Measurements from ENCODE around the gene NUDT1.

Gene NUDT1

DNA sequence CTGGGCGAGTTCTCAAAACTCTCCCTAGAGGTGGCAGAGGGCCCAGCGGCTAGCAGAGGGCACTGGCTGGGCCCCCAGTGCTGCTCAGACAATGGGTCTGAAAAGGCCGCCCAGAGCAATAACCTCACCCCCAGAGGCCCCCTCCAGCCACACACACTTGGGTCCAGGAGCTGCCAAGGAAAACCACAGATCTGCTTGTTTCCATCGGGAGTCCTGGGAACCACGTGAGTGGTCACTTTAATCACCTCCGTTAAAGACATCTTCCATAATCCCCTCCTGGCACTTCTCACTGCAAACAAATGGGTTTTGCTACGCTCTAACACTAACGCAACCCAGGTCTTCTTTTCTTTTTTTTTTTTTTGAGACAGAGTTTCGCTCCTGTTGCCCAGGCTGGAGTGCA is 30.0 kb downstream of the NUDT1 start:
- H3K27ac Mint-ChIP-seq (ENCODE audit: low read depth): no peak overlapping the region
- DNase-seq (ENCODE audit: low spot score in 2 of 2): no peak
- no peaks in the 10 kb centered on the region for H3K4me1 Mint-ChIP-seq
- H3K9me3 Mint-ChIP-seq: no peaks in the 10 kb centered on the region
- no peak for ATAC-seq (replicated peaks; ENCODE audit: extremely low read depth, poor library complexity, severe bottlenecking)
- H3K36me3 Mint-ChIP-seq (ENCODE audit: insufficient read depth): peaks cover 7% of the 10 kb centered on the region
- no peaks in the 10 kb centered on the region for H3K27me3 Mint-ChIP-seq
- no peak overlapping the region for H3K4me3 Mint-ChIP-seq

DNA sequence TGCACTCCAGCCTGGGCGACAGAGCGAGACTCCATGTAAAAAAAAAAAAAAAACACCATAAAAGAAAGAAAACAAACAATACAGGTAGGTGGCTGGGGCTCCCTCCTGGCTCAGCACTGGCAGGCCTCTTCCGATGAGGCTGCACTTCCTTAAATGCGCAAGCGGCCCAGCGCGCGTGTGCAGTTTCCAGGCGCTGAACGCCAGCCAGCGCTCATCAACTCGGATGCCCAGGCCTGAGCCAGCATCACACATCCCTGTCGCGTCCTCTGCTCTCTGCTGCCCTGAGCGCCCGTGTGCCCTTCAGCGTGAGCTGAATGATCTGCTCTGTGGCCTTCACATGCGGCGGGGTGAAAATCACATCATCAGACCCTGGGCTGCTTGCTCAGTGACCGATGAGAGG is 31.8 kb downstream of the NUDT1 start:
- Mint-ChIP-seq H3K27ac (ENCODE audit: low read depth) (no peak overlapping the region), H3K4me1 (no peaks in the 10 kb centered on the region), H3K4me3 (no peak overlapping the region), H3K9me3 (no peaks in the 10 kb centered on the region), H3K27me3 (no peaks in the 10 kb centered on the region), H3K36me3 (ENCODE audit: insufficient read depth) (peaks cover 7% of the 10 kb centered on the region)
- DNase-seq (ENCODE audit: low spot score in 2 of 2) (no peak), ATAC-seq (replicated peaks; ENCODE audit: extremely low read depth, poor library complexity, severe bottlenecking) (no peak)

DNA sequence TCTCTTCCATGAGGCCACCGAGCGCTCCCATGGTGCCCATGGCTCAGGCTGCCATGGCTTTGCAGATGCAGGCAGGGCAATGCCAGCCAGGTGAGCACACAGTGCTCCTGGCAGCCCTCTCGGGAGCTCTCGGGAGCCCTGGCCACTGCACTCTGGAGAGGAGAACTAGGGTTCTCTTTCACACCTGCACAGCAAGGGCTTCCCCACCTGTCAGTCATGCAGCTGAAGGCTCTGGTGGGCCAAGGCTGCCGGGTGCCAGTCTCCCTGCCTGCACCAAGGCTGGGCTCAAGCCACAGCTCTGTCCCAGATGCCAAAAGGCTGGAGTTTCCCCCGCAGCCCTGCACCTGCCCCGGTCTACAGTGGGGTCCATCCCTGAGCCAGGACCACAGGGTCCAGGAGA is 32.6 kb downstream of the NUDT1 start:
- Mint-ChIP-seq H3K4me1 (no peaks in the 10 kb centered on the region), H3K27ac (ENCODE audit: low read depth) (no peak overlapping the region), H3K36me3 (ENCODE audit: insufficient read depth) (peaks cover 3% of the 10 kb centered on the region), H3K9me3 (no peaks in the 10 kb centered on the region), H3K27me3 (no peaks in the 10 kb centered on the region), H3K4me3 (no peak overlapping the region)
- DNase-seq (ENCODE audit: low spot score in 2 of 2) (no peak), ATAC-seq (replicated peaks; ENCODE audit: extremely low read depth, poor library complexity, severe bottlenecking) (no peak)

DNA sequence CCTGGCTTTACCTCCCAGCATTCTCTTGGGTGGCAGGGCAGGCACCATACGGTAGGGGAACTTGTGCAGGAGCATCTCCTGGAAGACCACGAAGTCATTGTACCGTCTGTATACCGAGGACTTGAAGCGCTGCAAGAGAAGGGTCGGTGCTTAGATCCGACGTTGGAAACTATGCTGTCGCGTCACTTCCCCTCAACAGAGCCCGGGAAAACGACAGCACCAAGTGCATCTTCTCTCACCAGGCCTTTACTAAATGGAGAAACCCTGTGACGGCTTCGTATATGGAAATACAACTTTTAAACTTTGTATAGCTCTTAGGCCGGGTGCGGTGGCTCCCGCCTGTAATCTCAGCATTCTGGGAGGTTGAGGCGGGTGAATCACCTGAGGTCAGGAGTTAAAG is 33.1 kb downstream of the NUDT1 start:
- H3K27ac Mint-ChIP-seq (ENCODE audit: low read depth): no peak overlapping the region
- H3K27me3 Mint-ChIP-seq: no peaks in the 10 kb centered on the region
- H3K4me1 Mint-ChIP-seq: no peaks in the 10 kb centered on the region
- no peak overlapping the region for H3K4me3 Mint-ChIP-seq
- H3K9me3 Mint-ChIP-seq: no peaks in the 10 kb centered on the region
- H3K36me3 Mint-ChIP-seq (ENCODE audit: insufficient read depth): peaks cover 3% of the 10 kb centered on the region
- ATAC-seq (replicated peaks; ENCODE audit: extremely low read depth, poor library complexity, severe bottlenecking) (no peak), DNase-seq (ENCODE audit: low spot score in 2 of 2) (no peak)

DNA sequence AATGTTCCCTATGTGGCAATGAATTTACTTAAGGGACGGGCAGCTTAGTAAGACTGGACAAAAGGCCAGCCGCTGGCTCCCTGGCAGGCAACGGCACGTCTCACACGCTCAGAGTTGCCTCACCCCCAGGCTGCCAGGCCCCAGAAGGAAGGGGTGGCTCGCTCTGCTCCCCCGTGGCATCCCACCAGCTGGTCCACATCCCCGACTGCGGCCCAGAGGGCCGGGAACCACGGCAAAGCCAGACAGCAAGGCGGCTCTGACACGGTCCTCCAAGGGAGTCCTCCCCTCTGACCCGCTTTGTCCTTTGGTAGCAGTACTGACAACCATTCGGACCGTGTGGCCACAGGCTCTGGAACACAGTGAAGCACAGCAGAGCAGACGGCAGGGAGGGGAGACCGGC is 34.1 kb downstream of the NUDT1 start:
- DNase-seq (ENCODE audit: low spot score in 2 of 2) (no peak), ATAC-seq (replicated peaks; ENCODE audit: extremely low read depth, poor library complexity, severe bottlenecking) (no peak)
- Mint-ChIP-seq H3K27me3 (no peaks in the 10 kb centered on the region), H3K4me1 (no peaks in the 10 kb centered on the region), H3K9me3 (no peaks in the 10 kb centered on the region), H3K27ac (ENCODE audit: low read depth) (no peak overlapping the region), H3K36me3 (ENCODE audit: insufficient read depth) (peaks cover 3% of the 10 kb centered on the region), H3K4me3 (no peak overlapping the region)

DNA sequence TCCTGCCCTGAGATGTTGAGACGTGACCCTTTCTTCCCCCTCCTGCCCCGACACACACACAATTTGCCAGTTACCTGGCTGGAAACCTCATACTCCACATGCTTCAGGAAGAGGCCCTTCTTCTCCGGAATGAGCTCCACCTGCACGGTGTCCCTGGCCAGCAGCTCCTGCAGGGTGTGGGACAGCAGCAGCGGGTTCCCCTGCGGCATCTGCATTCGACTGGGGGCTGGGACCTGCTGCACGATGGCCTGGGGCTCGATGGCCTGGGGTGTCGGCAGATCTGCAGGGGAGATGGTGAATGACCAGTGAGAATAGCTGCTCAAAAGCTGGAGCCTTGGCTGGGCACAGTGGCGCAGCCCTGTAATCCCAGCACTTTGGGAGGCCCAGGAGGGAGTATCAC is 36.0 kb downstream of the NUDT1 start:
- Mint-ChIP-seq H3K36me3 (ENCODE audit: insufficient read depth) (peaks cover 3% of the 10 kb centered on the region), H3K27ac (ENCODE audit: low read depth) (no peak overlapping the region)

DNA sequence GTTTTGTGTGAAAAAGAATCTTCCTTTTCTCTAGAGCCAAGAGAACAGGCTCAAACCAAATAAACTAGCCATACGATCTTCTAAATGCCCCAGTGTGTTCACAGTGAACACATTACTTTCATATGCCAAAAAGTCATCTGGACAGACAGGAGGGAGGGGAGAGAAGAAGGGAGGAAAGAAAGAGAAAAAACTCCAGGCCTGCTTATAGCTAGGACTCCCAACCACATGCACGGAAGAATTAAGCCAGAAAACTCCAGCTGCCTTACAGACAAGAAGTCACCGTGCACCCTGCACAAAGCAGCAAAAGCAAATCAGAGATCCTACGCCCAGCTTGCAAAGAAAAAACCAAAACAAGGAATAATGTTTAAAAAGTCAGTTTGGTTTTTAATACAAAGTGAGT is 37.9 kb downstream of the NUDT1 start:
- no peak overlapping the region for H3K4me3 Mint-ChIP-seq
- H3K4me1 Mint-ChIP-seq: no peaks in the 10 kb centered on the region
- H3K27ac Mint-ChIP-seq (ENCODE audit: low read depth): no peak overlapping the region
- H3K9me3 Mint-ChIP-seq: no peaks in the 10 kb centered on the region
- no peak for DNase-seq (ENCODE audit: low spot score in 2 of 2)
- H3K27me3 Mint-ChIP-seq: no peaks in the 10 kb centered on the region
- no peaks in the 10 kb centered on the region for H3K36me3 Mint-ChIP-seq (ENCODE audit: insufficient read depth)
- no peak for ATAC-seq (replicated peaks; ENCODE audit: extremely low read depth, poor library complexity, severe bottlenecking)

More for the DNA sequence above, 36.0 kb downstream of the NUDT1 start:
- no peaks in the 10 kb centered on the region for H3K9me3 Mint-ChIP-seq
- DNase-seq (ENCODE audit: low spot score in 2 of 2) (no peak), ATAC-seq (replicated peaks; ENCODE audit: extremely low read depth, poor library complexity, severe bottlenecking) (no peak)
- H3K4me1 Mint-ChIP-seq: no peaks in the 10 kb centered on the region
- no peak overlapping the region for H3K4me3 Mint-ChIP-seq
- no peaks in the 10 kb centered on the region for H3K27me3 Mint-ChIP-seq

DNA sequence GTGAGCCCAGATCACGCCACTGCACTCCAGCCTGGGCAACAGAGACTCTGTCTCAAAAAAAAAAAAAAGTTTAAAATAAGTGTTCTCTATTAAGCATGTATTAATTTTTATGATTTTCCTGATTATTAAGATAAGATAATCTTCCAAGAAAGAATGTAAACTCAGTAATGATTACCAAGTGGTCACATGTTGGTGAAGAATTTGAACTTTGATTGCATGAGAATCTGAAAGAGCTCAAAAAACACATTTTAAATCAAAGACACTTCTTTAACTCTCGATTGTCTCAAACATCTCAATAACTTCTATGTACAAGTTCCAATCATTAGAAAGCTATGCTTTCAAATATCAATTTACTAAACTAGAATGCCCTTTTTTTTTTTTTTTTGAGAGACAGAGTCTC is 38.4 kb downstream of the NUDT1 start:
- Mint-ChIP-seq H3K36me3 (ENCODE audit: insufficient read depth) (no peaks in the 10 kb centered on the region), H3K27ac (ENCODE audit: low read depth) (no peak overlapping the region), H3K4me1 (no peaks in the 10 kb centered on the region), H3K9me3 (no peaks in the 10 kb centered on the region), H3K4me3 (no peak overlapping the region), H3K27me3 (no peaks in the 10 kb centered on the region)
- no peak for DNase-seq (ENCODE audit: low spot score in 2 of 2)
- ATAC-seq (replicated peaks; ENCODE audit: extremely low read depth, poor library complexity, severe bottlenecking): no peak

DNA sequence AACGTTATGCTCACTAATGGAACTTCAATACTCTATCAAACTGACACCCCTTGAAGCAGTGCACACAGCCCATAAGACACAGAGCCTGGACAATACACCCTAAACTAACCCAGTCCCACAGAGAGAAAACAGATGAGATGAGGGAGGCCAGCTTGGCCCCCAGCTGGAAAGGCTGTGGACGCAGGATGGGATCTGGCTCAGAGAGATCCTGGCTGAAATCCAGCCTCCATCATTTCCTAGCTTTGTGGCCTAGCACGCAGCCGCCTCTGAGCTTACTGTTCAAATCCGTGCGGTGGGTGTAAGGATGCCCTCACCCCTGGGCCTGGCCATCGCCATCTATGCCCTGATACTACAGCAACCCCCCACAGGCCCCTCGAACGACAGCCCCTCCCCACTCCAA is 39.5 kb downstream of the NUDT1 start:
- DNase-seq (ENCODE audit: low spot score in 2 of 2) (no peak), ATAC-seq (replicated peaks; ENCODE audit: extremely low read depth, poor library complexity, severe bottlenecking) (no peak)
- Mint-ChIP-seq H3K27me3 (no peaks in the 10 kb centered on the region), H3K27ac (ENCODE audit: low read depth) (no peak overlapping the region), H3K4me3 (no peak overlapping the region), H3K4me1 (no peaks in the 10 kb centered on the region), H3K36me3 (ENCODE audit: insufficient read depth) (no peaks in the 10 kb centered on the region), H3K9me3 (no peaks in the 10 kb centered on the region)

DNA sequence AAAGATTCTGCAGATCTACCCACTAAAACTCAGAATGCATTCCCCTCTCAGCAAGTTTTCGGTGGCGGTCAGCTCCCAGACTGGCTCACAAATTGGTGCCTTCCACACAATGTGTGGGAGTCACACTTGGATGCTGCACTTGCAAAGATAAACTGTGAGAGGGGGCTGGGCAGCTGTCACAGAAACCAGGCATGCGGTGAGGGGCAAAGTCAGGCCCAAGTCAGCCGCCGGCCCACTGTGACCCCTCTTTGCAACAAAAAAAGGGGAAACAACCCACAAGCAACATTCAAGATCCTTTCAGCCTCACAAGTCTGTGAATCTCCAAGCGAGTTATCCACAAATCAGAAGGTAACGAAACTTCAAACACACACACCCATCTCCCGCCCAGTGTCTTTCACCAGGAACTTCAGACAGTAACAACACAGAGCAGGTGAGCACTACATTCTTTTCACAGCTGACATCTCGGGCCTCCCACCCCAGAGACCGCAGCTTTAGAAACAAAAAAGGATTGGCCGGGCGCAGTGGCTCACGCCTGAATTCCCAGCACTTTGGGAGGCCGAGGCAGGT is 40.2 kb downstream of the NUDT1 start:
- H3K4me3 Mint-ChIP-seq: no peak overlapping the region

DNA sequence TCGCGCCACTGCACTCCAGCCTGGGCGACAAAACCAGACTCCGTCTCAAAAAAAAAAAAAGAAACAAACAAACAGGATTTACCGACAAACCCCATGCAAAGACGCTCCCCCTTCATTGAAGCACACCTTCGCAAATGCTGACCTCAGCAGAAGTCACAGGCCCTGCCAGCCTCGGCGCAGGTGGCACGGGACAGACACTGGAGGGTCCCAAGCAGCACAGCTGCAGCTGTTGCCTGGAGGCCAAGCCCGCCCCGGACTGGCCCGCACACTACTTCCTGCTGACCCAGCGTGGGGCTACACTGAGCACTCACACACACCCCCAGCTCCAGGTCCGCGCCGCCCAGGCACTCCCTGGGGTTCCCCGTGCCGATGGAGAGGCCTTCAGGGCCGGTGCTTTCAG is 41.0 kb downstream of the NUDT1 start:
- ATAC-seq (replicated peaks; ENCODE audit: extremely low read depth, poor library complexity, severe bottlenecking) (no peak), DNase-seq (ENCODE audit: low spot score in 2 of 2) (no peak)
- Mint-ChIP-seq H3K9me3 (no peaks in the 10 kb centered on the region), H3K27me3 (no peaks in the 10 kb centered on the region), H3K27ac (ENCODE audit: low read depth) (no peak overlapping the region), H3K36me3 (ENCODE audit: insufficient read depth) (no peaks in the 10 kb centered on the region), H3K4me3 (no peak overlapping the region), H3K4me1 (no peaks in the 10 kb centered on the region)

More for the DNA sequence above, 40.2 kb downstream of the NUDT1 start:
- Mint-ChIP-seq H3K27me3 (no peaks in the 10 kb centered on the region), H3K4me1 (no peaks in the 10 kb centered on the region), H3K27ac (ENCODE audit: low read depth) (no peak overlapping the region), H3K36me3 (ENCODE audit: insufficient read depth) (no peaks in the 10 kb centered on the region), H3K9me3 (no peaks in the 10 kb centered on the region)
- DNase-seq (ENCODE audit: low spot score in 2 of 2) (no peak), ATAC-seq (replicated peaks; ENCODE audit: extremely low read depth, poor library complexity, severe bottlenecking) (no peak)

DNA sequence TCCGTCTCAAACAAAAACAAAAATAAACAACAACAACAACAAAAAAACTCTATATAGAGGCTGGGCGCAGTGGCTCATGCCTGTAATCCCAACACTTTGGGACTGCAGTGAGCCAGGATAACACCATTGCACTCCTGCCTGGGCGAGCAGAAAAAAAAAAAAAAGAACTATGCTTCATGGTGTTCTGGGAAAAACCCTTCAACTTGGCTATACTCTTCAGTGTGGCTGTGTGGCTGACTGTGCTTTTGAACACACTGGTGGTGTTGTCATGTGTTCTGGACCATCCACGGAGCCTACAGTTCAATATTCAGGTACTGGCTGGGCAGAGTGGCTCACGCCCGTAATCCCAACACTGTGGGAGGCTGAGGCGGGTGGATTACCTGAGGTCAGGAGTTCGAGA is 45.7 kb downstream of the NUDT1 start:
- peaks cover 3% of the 10 kb centered on the region for H3K36me3 Mint-ChIP-seq (ENCODE audit: insufficient read depth)
- ATAC-seq (replicated peaks; ENCODE audit: extremely low read depth, poor library complexity, severe bottlenecking): no peak
- no peak overlapping the region for H3K27ac Mint-ChIP-seq (ENCODE audit: low read depth)
- DNase-seq (ENCODE audit: low spot score in 2 of 2): no peak
- H3K4me3 Mint-ChIP-seq: no peak overlapping the region
- H3K4me1 Mint-ChIP-seq: no peaks in the 10 kb centered on the region
- H3K9me3 Mint-ChIP-seq: no peaks in the 10 kb centered on the region
- H3K27me3 Mint-ChIP-seq: no peaks in the 10 kb centered on the region

DNA sequence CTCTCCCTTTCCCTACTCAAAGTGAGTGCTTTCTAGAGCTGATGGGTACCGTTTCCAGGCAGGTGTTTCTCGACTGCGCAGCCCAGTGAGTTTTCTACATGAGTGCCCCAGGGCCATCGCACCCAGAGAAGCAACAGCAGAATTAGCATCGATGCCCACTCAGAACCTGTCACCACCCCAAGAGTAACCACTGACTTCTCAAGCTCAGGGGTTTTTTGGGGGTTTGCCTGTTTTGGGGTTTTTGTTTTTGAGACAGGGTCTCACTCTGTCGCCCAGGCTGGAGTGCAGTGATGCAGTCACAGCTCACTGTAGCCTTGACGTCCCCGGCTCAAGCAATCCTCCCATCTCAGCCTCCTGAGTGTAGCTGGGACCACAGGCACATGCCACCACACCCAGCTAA is 46.5 kb downstream of the NUDT1 start:
- ATAC-seq (replicated peaks; ENCODE audit: extremely low read depth, poor library complexity, severe bottlenecking) (no peak), DNase-seq (ENCODE audit: low spot score in 2 of 2) (no peak)
- H3K27me3 Mint-ChIP-seq: no peaks in the 10 kb centered on the region
- H3K36me3 Mint-ChIP-seq (ENCODE audit: insufficient read depth): peaks cover 3% of the 10 kb centered on the region
- H3K4me1 Mint-ChIP-seq: no peaks in the 10 kb centered on the region
- H3K9me3 Mint-ChIP-seq: no peaks in the 10 kb centered on the region
- no peak overlapping the region for H3K27ac Mint-ChIP-seq (ENCODE audit: low read depth)
- no peak overlapping the region for H3K4me3 Mint-ChIP-seq

DNA sequence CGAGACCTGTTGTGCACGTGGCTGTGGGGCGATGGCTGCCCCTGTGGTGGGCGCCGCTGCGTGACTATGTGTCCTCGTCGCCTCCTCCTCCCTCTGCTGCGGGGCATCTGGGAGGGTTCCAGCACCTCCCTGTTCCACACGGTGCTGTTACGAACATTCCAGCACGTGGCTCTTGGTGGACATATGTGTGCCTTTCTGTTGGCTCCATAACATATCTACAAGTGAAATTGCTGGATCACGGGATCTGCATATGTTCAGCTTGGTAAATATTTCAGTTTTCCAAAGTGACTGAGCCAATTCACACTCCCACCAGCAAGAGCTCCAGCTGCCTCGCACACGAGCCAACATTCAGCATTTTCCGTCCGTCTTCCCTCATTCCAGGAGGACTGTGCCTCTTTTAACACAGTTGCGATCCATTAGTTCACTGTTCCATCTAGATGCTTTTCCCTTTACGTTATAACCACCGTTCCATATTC is 47.1 kb downstream of the NUDT1 start:
- no peak overlapping the region for H3K27ac Mint-ChIP-seq (ENCODE audit: low read depth)

More for the DNA sequence above, 47.1 kb downstream of the NUDT1 start:
- Mint-ChIP-seq H3K36me3 (ENCODE audit: insufficient read depth) (peaks cover 3% of the 10 kb centered on the region), H3K9me3 (no peaks in the 10 kb centered on the region), H3K4me3 (no peak overlapping the region), H3K27me3 (no peaks in the 10 kb centered on the region), H3K4me1 (no peaks in the 10 kb centered on the region)
- DNase-seq (ENCODE audit: low spot score in 2 of 2) (no peak), ATAC-seq (replicated peaks; ENCODE audit: extremely low read depth, poor library complexity, severe bottlenecking) (no peak)
